T-helper 22 cell (primary cell): ENCODE data around the gene FRAS1.
"Not testable (repeated sequence)": the region's sequence is repeated elsewhere in the genome, so short reads cannot be mapped to it uniquely, and the experiment has no call there.

Source experiments
- DNase-seq: peaks from one replicate; pipeline ENCODE4 v3.0.0-alpha.2; 2020; ENCODE audit warnings: low read depth

Gene FRAS1, protein sequence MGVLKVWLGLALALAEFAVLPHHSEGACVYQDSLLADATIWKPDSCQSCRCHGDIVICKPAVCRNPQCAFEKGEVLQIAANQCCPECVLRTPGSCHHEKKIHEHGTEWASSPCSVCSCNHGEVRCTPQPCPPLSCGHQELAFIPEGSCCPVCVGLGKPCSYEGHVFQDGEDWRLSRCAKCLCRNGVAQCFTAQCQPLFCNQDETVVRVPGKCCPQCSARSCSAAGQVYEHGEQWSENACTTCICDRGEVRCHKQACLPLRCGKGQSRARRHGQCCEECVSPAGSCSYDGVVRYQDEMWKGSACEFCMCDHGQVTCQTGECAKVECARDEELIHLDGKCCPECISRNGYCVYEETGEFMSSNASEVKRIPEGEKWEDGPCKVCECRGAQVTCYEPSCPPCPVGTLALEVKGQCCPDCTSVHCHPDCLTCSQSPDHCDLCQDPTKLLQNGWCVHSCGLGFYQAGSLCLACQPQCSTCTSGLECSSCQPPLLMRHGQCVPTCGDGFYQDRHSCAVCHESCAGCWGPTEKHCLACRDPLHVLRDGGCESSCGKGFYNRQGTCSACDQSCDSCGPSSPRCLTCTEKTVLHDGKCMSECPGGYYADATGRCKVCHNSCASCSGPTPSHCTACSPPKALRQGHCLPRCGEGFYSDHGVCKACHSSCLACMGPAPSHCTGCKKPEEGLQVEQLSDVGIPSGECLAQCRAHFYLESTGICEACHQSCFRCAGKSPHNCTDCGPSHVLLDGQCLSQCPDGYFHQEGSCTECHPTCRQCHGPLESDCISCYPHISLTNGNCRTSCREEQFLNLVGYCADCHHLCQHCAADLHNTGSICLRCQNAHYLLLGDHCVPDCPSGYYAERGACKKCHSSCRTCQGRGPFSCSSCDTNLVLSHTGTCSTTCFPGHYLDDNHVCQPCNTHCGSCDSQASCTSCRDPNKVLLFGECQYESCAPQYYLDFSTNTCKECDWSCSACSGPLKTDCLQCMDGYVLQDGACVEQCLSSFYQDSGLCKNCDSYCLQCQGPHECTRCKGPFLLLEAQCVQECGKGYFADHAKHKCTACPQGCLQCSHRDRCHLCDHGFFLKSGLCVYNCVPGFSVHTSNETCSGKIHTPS (N-terminal part only)

DNA sequence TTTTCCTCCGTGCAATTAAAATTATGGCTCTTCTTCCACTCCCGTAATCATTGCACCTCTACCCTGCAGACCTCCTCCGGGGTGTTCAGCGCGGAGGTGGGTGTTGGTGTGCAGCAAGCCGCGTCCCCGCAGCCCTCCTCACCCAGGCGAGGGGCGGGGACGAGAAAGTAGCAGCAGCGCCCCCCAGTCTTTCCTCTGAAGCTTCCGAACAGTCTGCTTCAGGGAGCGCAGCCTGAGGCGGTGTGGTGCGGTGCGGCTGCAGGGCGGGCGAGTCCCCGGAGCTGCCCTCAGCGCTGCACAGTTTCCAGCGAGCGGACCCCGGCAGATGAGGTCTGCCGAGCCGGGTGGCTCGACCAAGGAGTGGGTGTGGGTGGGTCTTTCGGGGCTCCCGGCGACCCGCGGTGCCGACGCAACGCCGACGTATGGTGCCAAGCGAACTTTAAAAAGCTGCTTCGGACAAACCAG lies at the start of gene FRAS1:
Gene FRAS1 (plus strand): TSS at position 189 of the 465 bp plus-strand sequence. CDS start 687 bp downstream, outside the sequence.
- DNase-seq: no peak

- not testable (repeated sequence) for DNase-seq
Observed at GRCh38 chr4:78011003-78011402, 46.1 kb upstream of the FRAS1 start.

DNA sequence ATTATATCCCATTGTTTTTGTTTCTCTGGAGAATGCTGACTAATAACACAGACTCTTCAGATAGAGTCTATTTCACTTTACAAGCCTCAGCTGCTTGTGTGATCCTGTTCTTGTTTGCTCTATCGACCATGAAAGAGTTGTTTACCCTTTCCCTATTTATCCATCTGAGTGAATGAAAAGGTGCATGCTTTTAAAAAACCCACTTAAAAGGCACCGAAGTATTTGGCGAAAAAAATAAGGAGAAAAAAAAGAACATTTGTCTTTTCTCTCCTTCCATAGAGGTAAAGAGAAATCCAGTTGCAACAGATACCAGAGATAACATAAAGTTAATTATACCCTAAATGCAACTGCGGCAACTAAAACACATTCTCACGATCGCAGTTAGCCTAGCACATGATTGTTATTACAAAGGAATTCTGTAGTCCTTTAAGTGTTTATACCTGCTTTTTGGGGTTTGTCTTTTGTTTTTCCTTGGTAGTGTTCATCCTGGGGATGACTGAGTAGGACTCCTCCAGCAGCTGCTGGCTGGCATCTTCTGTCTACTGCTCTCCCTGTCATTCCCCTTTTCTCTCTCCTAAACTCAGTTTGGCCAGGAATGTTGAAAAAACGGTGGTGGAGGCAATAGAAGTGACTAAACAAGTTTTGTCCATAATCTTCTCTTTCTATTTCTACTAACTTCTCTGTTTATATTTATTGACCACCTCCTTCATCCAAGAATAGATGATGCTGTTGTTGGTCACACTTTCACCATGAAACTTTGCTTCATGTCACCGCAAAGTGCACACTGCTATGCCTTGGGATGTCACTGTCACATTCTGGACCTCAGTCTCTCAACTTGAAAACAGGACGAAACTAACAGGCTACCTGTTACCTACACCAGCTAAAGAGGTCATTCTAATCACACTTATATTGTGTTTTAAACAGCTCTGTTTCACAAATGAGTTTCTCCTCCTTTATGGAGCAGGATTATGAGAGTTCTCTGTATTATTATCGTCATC lies 41.9 kb upstream of the FRAS1 start:
- DNase-seq: no peak

GRCh38 chr4:78018271-78019049 lies 38.7 kb upstream of the FRAS1 start:
- DNase-seq: no peak

- no peak for DNase-seq
Observed at GRCh38 chr4:78019414-78019813, 37.7 kb upstream of the FRAS1 start.

- no peak for DNase-seq
Observed at GRCh38 chr4:78020677-78021076, 36.4 kb upstream of the FRAS1 start.

DNA sequence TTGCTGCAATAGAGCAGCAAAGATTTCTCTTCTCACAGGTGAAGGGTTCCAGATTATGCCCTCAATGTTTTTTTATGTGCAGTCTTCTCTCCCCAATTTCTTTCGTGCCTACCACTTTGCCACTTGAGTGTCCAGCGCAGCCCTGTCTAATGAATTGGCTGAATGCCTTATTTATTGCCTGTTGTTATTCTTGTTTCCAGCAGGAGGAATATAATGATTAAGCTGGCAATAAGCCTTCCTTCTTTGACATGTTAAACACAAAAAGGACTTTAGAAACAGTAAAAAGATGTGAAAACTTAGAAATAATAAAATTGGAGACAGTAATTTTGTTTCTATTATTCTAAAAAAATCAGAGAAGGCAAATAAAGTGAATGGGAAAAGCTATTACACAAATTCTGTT lies 34.6 kb upstream of the FRAS1 start:
- DNase-seq: no peak

DNA sequence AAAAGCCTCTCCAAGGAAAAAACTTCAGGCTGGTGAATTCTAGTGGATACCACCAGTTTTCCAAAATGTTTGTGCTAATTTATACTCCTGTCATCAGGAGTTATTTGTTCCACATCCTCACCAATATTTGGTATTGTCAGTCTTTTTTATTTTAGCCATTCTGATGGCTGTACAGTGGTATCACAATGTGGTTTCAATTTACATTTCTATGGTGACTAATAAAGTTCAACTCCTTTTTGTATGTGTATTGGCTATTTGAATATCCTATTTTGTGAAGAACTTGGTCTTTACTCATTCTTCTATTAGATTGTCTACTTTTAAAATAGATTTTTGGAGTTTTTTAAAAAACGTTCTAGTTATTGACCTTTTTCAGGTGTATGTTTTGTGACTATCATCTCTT lies 33.0 kb upstream of the FRAS1 start:
- DNase-seq: no peak

DNA sequence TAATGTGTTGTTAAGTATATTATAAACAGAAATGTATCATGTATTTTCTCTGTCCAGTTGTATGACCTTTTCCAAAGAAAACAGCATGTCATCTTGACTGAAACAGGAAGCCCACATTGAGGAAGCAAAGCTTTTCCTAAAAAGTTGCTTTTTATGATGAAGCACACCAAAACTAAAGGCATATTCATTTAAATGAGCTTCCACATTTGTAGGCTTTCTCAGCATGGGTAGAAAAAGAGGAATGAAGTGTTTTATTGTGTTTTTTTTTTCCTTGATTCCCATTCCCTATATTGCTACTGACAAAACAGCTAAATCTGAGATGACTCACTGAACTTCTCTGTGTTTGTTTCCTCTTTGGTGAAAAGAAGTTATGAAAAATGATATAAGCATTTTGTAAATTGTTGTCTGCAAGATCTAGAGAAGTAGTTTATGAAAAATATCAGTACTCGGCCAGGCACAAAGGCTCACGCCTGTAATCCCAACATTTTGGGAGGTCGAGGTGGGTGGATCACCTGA lies 32.5 kb upstream of the FRAS1 start:
- no peak for DNase-seq

DNA sequence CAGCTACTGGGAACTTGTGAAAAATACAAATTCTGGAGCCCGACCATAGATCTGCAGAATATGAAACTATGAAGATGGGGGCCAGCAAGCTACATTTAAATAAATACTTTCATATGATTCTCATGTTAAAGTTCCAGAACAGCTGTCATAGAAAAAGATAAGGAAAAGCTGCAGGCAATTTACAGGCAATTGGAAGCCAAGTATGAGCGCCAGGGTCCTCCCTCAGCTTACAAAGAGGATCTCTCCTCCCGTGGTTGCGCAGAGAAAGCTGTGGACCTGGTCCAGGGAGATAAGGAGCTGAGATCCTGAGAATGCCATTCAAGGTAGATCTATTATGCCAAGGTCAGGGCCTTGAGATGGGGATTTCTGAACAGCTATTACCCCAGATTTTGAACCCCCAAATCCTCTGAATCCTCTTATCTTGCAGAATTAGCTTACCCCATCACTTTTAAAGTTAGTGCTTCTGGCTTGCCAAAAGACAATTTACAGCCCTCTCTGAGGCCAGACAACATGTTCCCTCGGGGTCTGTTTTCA lies 25.6 kb upstream of the FRAS1 start:
- DNase-seq: no peak

- DNase-seq: no peak
Observed at GRCh38 chr4:78032446-78032845, 24.7 kb upstream of the FRAS1 start.

- no peak for DNase-seq
Observed at GRCh38 chr4:78032929-78033328, 24.2 kb upstream of the FRAS1 start.

DNA sequence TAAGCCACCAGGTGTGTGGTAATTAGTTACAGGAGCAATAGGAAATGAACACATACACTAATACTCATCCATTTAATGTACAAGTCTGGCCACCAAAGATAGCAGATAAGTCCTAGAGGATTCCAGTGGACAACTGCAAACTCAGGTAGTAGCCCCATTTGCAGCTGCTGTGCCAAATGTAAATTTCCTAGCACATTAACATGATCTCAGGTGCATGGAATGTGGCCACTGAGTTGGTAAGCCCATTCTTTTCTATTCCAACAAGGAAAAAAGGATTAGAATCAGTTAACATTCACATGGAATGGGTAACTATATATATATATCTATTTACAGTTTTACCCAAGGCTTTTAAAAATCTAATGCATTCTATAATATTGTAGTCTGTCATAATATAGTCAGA lies 23.3 kb upstream of the FRAS1 start:
- no peak for DNase-seq

DNA sequence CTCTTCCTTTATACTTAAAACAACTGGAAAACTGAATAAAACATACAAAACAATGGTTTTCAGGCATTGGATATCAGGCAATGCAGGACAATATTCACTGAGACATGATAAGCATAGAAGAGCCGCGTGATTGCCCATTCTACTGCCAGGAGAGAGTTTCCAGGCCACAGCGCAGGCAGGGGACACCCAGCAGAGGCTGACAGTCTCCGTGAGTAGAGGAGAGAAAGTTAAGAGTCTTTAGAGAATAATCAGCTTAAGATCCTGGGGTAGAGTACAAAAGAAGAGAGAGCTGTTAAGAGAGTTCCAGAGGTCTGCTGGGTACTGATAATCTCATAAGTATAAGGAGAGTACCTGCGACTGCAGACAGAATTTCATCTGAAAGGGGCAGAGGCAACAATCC lies 18.4 kb upstream of the FRAS1 start:
- DNase-seq: no peak

- DNase-seq: no peak
Observed at GRCh38 chr4:78039678-78040077, 17.4 kb upstream of the FRAS1 start.

DNA sequence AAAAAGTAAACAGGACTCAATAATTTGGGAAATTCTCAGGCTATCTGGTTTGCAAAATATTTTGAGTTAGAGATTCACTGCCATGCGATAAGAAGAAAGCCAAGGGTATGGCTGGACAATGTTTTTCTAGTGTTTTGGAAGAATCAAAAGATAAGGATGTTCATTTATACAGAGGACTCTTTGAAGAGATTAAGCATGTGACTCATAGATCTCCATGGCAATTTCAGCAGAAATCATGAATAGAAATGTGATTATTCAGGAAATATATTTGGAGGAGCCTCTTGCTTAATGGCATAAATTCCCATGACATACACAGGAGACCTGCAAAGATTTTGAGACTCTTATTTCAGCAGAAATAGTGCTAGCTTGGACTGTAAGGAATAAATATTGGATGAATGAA lies 16.7 kb upstream of the FRAS1 start:
- DNase-seq: no peak

DNA sequence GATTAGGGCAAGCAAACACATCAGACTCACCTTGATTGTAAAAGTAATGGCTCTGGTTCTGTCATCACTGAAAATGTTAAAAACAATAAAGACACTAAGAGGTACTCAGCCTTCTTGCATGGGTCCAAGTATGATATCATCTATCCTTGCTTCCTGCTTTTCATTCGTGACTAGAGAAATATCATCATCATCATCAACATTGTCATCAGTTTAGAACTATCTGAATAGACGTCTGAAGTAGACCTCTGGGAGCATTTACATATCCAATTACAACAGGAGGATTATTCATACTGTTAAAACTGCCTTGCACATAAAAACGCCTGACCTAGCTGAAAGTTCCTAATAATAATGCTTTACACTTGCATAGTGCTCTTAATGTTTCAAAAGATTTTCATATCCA lies 9.8 kb upstream of the FRAS1 start:
- no peak for DNase-seq

GRCh38 chr4:78056265-78057129 lies 626 bp upstream of the FRAS1 start:
- no peak for DNase-seq
